ENCODE measurements around the gene TFRC. TPM values are rescaled to one million over a fixed set of nuclear protein-coding genes. Genes with fewer than 3 reads are reported as not detected.

The TFRC gene
- total and polyA plus RNA-seq, 2 experiments from 2014 or later, result 136 to 278 TPM

- no peak overlapping the region for H3K4me3 ChIP-seq
- H3K4me1 ChIP-seq (ENCODE audit: insufficient read depth), result no peaks in the 10 kb centered on the region
- no peaks in the 10 kb centered on the region for H3K9me2 ChIP-seq (replicated peaks; ENCODE audit: insufficient read depth)
- H3K27ac ChIP-seq, result no peak overlapping the region
- TF ChIP-seq CTCF (IDR thresholded peaks at IDR 0.05; ENCODE audit: poor library complexity), result no peak
- no peak for TF ChIP-seq EZH2 (IDR thresholded peaks at IDR 0.05; ENCODE audit: borderline replicate concordance)
- no peak for TF ChIP-seq EZH2phosphoT487 (IDR thresholded peaks at IDR 0.05; ENCODE audit: low read depth, severe bottlenecking, unreplicated experiment)
- DNase-seq (ENCODE audit: low spot score), result peak; percentile 25
- H3K4me2 ChIP-seq, result no peak overlapping the region
- no peaks in the 10 kb centered on the region for H3K36me3 ChIP-seq (replicated peaks; ENCODE audit: insufficient read depth, low read depth)
- H2AFZ ChIP-seq, result no peak overlapping the region
- H4K20me1 ChIP-seq (ENCODE audit: insufficient read depth, poor library complexity, severe bottlenecking), result no peaks in the 10 kb centered on the region
- H3K9me3 ChIP-seq (ENCODE audit: low read depth), result no peaks in the 10 kb centered on the region
- no peaks in the 10 kb centered on the region for H3K27me3 ChIP-seq
- 53% methylated on average over 5 of the region's 5 CpGs for WGBS (ENCODE audit: low lambda C conversion rate, missing lambda C conversion rate)
- no peaks in the 10 kb centered on the region for H3K79me2 ChIP-seq
Measured at GRCh38 chr3:196097373-196098154, 15.7 kb upstream of the TFRC start.

- no peaks in the 10 kb centered on the region for H3K9me2 ChIP-seq (replicated peaks; ENCODE audit: insufficient read depth)
- no peaks in the 10 kb centered on the region for H3K27me3 ChIP-seq
- 83% methylated on average over 11 of the region's 11 CpGs for WGBS (ENCODE audit: low lambda C conversion rate, missing lambda C conversion rate)
- no peaks in the 10 kb centered on the region for H3K79me2 ChIP-seq
- no peak overlapping the region for H3K27ac ChIP-seq
- no peaks in the 10 kb centered on the region for H3K36me3 ChIP-seq (replicated peaks; ENCODE audit: insufficient read depth, low read depth)
- no peaks in the 10 kb centered on the region for H4K20me1 ChIP-seq (ENCODE audit: insufficient read depth, poor library complexity, severe bottlenecking)
- DNase-seq (ENCODE audit: low spot score), result no peak
- H3K4me3 ChIP-seq, result no peak overlapping the region
- no peak overlapping the region for H2AFZ ChIP-seq
- no peaks in the 10 kb centered on the region for H3K4me1 ChIP-seq (ENCODE audit: insufficient read depth)
- no peak overlapping the region for H3K4me2 ChIP-seq
- TF ChIP-seq EZH2phosphoT487 (IDR thresholded peaks at IDR 0.05; ENCODE audit: low read depth, severe bottlenecking, unreplicated experiment) (no peak), CTCF (IDR thresholded peaks at IDR 0.05; ENCODE audit: poor library complexity) (no peak), EZH2 (IDR thresholded peaks at IDR 0.05; ENCODE audit: borderline replicate concordance) (no peak)
- no peaks in the 10 kb centered on the region for H3K9me3 ChIP-seq (ENCODE audit: low read depth)
Measured at GRCh38 chr3:196096382-196096953, 14.6 kb upstream of the TFRC start.

GRCh38 chr3:196093317-196094111, 11.6 kb upstream of the TFRC start:
- no peaks in the 10 kb centered on the region for H3K9me3 ChIP-seq (ENCODE audit: low read depth)
- no peaks in the 10 kb centered on the region for H4K20me1 ChIP-seq (ENCODE audit: insufficient read depth, poor library complexity, severe bottlenecking)
- H3K9me2 ChIP-seq (replicated peaks; ENCODE audit: insufficient read depth), result no peaks in the 10 kb centered on the region
- no peak overlapping the region for H2AFZ ChIP-seq
- peak; percentile 35 for DNase-seq (ENCODE audit: low spot score)
- TF ChIP-seq CTCF (IDR thresholded peaks at IDR 0.05; ENCODE audit: poor library complexity) (no peak), EZH2phosphoT487 (IDR thresholded peaks at IDR 0.05; ENCODE audit: low read depth, severe bottlenecking, unreplicated experiment) (no peak), EZH2 (IDR thresholded peaks at IDR 0.05; ENCODE audit: borderline replicate concordance) (no peak)
- H3K4me3 ChIP-seq, result no peak overlapping the region
- H3K36me3 ChIP-seq (replicated peaks; ENCODE audit: insufficient read depth, low read depth), result no peaks in the 10 kb centered on the region
- 87% methylated on average over 7 of the region's 7 CpGs for WGBS (ENCODE audit: low lambda C conversion rate, missing lambda C conversion rate)
- no peaks in the 10 kb centered on the region for H3K79me2 ChIP-seq
- peak overlapping the region; percentile 66 for H3K27ac ChIP-seq
- no peaks in the 10 kb centered on the region for H3K27me3 ChIP-seq
- H3K4me2 ChIP-seq, result no peak overlapping the region
- H3K4me1 ChIP-seq (ENCODE audit: insufficient read depth), result no peaks in the 10 kb centered on the region

Measured in hepatocyte (in vitro differentiated cells).